HCT116 (cell line): ENCODE results near the gene KLHL34. TPM values are rescaled to one million over a fixed set of nuclear protein-coding genes. Genes with fewer than 3 reads are reported as not detected.

ENCODE experiments used
- ATAC-seq: fragments of 200-7000 bp; cut with Tn5 transposase; 2 replicates; pipeline ENCODE4 v1.9.1; 2020; ENCODE audit warnings: mild to moderate bottlenecking, moderate library complexity
- BruUV-seq: library from RNA; stranded (reverse); fragments of 400-500 nt; replicated peaks from 2 replicates; lab custom pipeline; 2021; lab: Mats Ljungman, UMichigan
- CTCF ChIA-PET: fragments of 300-600 bp; sonication (Branson Sonifier 250); formaldehyde crosslinking; loops from one replicate; lab custom pipeline; 2021; ENCODE audit warnings: antibody characterized with exemption; lab: Charles Lee
- POLR2A ChIA-PET: fragments of 300-600, 350-600 bp; sonication (Branson Sonifier 250); formaldehyde crosslinking; loops from one replicate; lab custom pipeline; 2021; ENCODE audit warnings: antibody characterized with exemption; lab: Charles Lee
- RAD21 ChIA-PET, 2 experiments: fragments of 300-600 bp; sonication (Branson Sonifier 250); formaldehyde crosslinking; loops; one replicate each; lab custom pipeline; 2023; ENCODE audit warnings: low total read pairs in 2 of 2; ENCODE audit not compliant: uncharacterized antibody in 2 of 2, unreplicated experiment in 2 of 2, low non-redundant PET in 1 of 2; lab: Charles Lee
- DNase-seq: peaks from one replicate; pipeline ENCODE4 v3.0.0-alpha.2; 2010; ENCODE audit warnings: low read depth, low spot score
- H2AFZ ChIP-seq: fragments of 200-600 bp; shearing (Covaris generic), sonication (generic); 2 replicates; pipeline ENCODE4 v1.6.1; 2017; ENCODE audit warnings: low read depth, mixed run types, mixed read lengths, antibody characterized with exemption, low read length; ENCODE audit not compliant: poor library complexity, severe bottlenecking
- H3K27ac ChIP-seq: 2 replicates; pipeline ENCODE4 v1.5.1; 2012; ENCODE audit warnings: low read depth, low read length
- H3K27me3 ChIP-seq: fragments of 200-600 bp; sonication (generic); 2 replicates; pipeline ENCODE4 v1.6.1; 2016; ENCODE audit warnings: mixed run types, low read length, mixed read lengths; ENCODE audit not compliant: insufficient read depth
- H3K36me3 ChIP-seq, 2 experiments: fragments of 200-500 bp in 1 of 2; fragments of 200-600 bp in 1 of 2; sonication (Bioruptor generic) in 1 of 2; sonication (generic) in 1 of 2; 2 replicates each; pipeline versions ENCODE4 v1.5.1 to v1.6.1; 2014 to 2016; ENCODE audit warnings: low read length in 2 of 2, inconsistent platforms in 1 of 2, mixed read lengths in 1 of 2, mixed run types in 1 of 2; ENCODE audit not compliant: insufficient read depth in 2 of 2, control insufficient read depth in 1 of 2
- H3K4me1 ChIP-seq, 2 experiments: fragments of 200-600 bp in 1 of 2; sonication (generic) in 1 of 2; 2 replicates each; pipeline versions ENCODE4 v1.5.1 to v1.6.1; 2012 to 2017; ENCODE audit warnings: low read length in 2 of 2, inconsistent platforms in 1 of 2, mild to moderate bottlenecking in 1 of 2, mixed read lengths in 1 of 2, mixed run types in 1 of 2, moderate library complexity in 1 of 2; ENCODE audit not compliant: insufficient read depth in 2 of 2, control insufficient read depth in 1 of 2
- H3K4me2 ChIP-seq: fragments of 200-600 bp; sonication (generic); 2 replicates; pipeline ENCODE4 v1.6.1; 2017; ENCODE audit warnings: mixed run types, low read length, mixed read lengths
- H3K4me3 ChIP-seq, 2 experiments: fragments of 200-600 bp in 1 of 2; sonication (generic) in 1 of 2; replicated peaks in 1 of 2; 2 replicates each; pipeline ENCODE4 v1.5.1; 2011 to 2016; ENCODE audit warnings: low read length in 2 of 2, control low read depth in 1 of 2, low read depth in 1 of 2, mild to moderate bottlenecking in 1 of 2, mixed read lengths in 1 of 2, mixed run types in 1 of 2
- H3K79me2 ChIP-seq: fragments of 200-600 bp; sonication (generic); 2 replicates; pipeline ENCODE4 v1.6.1; 2017; ENCODE audit warnings: mild to moderate bottlenecking, mixed run types, low read length, moderate library complexity, mixed read lengths; ENCODE audit not compliant: insufficient read depth
- H3K9ac ChIP-seq: fragments of 200-600 bp; sonication (generic); 2 replicates; pipeline ENCODE4 v1.6.1; 2016; ENCODE audit warnings: low read length, mixed read lengths
- H3K9me2 ChIP-seq: fragments of 200-600 bp; sonication (generic), shearing (Covaris generic); 2 replicates; pipeline ENCODE4 v1.6.1; 2017; ENCODE audit warnings: mixed run types, mild to moderate bottlenecking, moderate library complexity; ENCODE audit not compliant: insufficient read depth
- H3K9me3 ChIP-seq, 2 experiments: fragments of 200-500 bp in 1 of 2; fragments of 200-600 bp in 1 of 2; sonication (Bioruptor generic) in 1 of 2; sonication (generic) in 1 of 2; 2 replicates each; pipeline ENCODE4 v1.6.1; 2014 to 2017; ENCODE audit warnings: low read length in 2 of 2, mixed read lengths in 2 of 2, inconsistent platforms in 1 of 2, low read depth in 1 of 2, mild to moderate bottlenecking in 1 of 2, mixed run types in 1 of 2, moderate library complexity in 1 of 2; ENCODE audit not compliant: control insufficient read depth in 1 of 2, insufficient read depth in 1 of 2
- H4K20me1 ChIP-seq: fragments of 200-600 bp; sonication (generic), shearing (Covaris generic); 2 replicates; pipeline ENCODE4 v1.6.1; 2017; ENCODE audit warnings: mixed run types, mild to moderate bottlenecking, moderate library complexity; ENCODE audit not compliant: insufficient read depth
- CBX3 ChIP-seq: IDR thresholded peaks from 2 replicates; pipeline ENCODE4 v1.6.1; 2012; ENCODE audit warnings: low read depth
- CEBPB ChIP-seq: IDR thresholded peaks from 2 replicates; pipeline ENCODE4 v1.6.1; 2012; ENCODE audit warnings: low read depth
- CTCF ChIP-seq, 3 experiments: fragments of 200-600 bp in 1 of 3; sonication (generic) in 1 of 3; IDR thresholded peaks in 2 of 3; conservative IDR thresholded peaks in 1 of 3; 2 replicates each; pipeline ENCODE4 v1.5.1; 2012 to 2017; ENCODE audit warnings: low read depth in 2 of 3, low read length in 2 of 3, antibody characterized with exemption in 1 of 3, borderline replicate concordance in 1 of 3, control low read depth in 1 of 3, mild to moderate bottlenecking in 1 of 3, mixed read lengths in 1 of 3, mixed run types in 1 of 3, moderate library complexity in 1 of 3; ENCODE audit not compliant: insufficient read depth in 1 of 3
- MAX ChIP-seq: IDR thresholded peaks from 2 replicates; pipeline ENCODE4 v1.6.1; 2012
- RAD21 ChIP-seq: IDR thresholded peaks from 2 replicates; pipeline ENCODE4 v1.6.1; 2012; ENCODE audit warnings: low read depth, mild to moderate bottlenecking
- TCF7L2 ChIP-seq: IDR thresholded peaks from 2 replicates; pipeline ENCODE4 v1.7.0; 2011; ENCODE audit warnings: borderline replicate concordance, inconsistent platforms; ENCODE audit not compliant: insufficient read depth, insufficient read length; ENCODE audit errors: extremely low read depth
- YY1 ChIP-seq: IDR thresholded peaks from 2 replicates; pipeline ENCODE4 v1.6.1; 2011; ENCODE audit warnings: low read length, low read depth, moderate library complexity, mild to moderate bottlenecking; ENCODE audit not compliant: insufficient replicate concordance; ENCODE audit errors: extremely low read depth
- intact Hi-C: fragments of 100-400 bp; cut with micrococcal nuclease; formaldehyde crosslinking; loops from 2 replicates; pipeline ENCODE4 v1.10.0; 2022
- total RNA-seq: library from RNA; stranded (reverse); gene quantifications from one replicate; pipeline ENCODE4 v1.2.1, GENCODE V29; 2021; ENCODE audit not compliant: unreplicated experiment

KLHL34 gene
- total RNA-seq, 1 experiment from 2014 or later = not detected

- no peak for DNase-seq
- no peak for TF ChIP-seq CEBPB
- TF ChIP-seq RAD21 = no peak
- H3K4me1 ChIP-seq = no peaks in the 10 kb centered on the region
- CTCF ChIA-PET = interaction anchor here (1.0 kb wide), 1 partner anchor 8 kb away, joined by 3 read pairs; no protein-coding TSS in a partner anchor
- intact Hi-C loops = no loop called here
- no peaks in the 10 kb centered on the region for H3K27me3 ChIP-seq
- RAD21 ChIA-PET = no interaction called here
- H3K27ac ChIP-seq = no peak overlapping the region
- H3K4me3 ChIP-seq = no peak overlapping the region
- H2AFZ ChIP-seq = no peak overlapping the region
- POLR2A ChIA-PET = no interaction called here
- BruUV-seq = no TSS peak
- no peak for ATAC-seq
- H4K20me1 ChIP-seq = no peaks in the 10 kb centered on the region
- H3K4me2 ChIP-seq = no peak overlapping the region
- H3K9me2 ChIP-seq = no peaks in the 10 kb centered on the region
- no peaks in the 10 kb centered on the region for H3K36me3 ChIP-seq
- H3K9me3 ChIP-seq = no peaks in the 10 kb centered on the region
- H3K9ac ChIP-seq = no peak overlapping the region
- no peaks in the 10 kb centered on the region for H3K79me2 ChIP-seq
Observed at GRCh38 chrX:21700275-21700674, 42.1 kb upstream of the KLHL34 start.

GRCh38 chrX:21699136-21699535 lies 41.0 kb upstream of the KLHL34 start:
- H3K9me3 ChIP-seq = no peaks in the 10 kb centered on the region
- no peaks in the 10 kb centered on the region for H3K4me1 ChIP-seq
- H3K79me2 ChIP-seq = no peaks in the 10 kb centered on the region
- H2AFZ ChIP-seq = no peak overlapping the region
- H3K27ac ChIP-seq = no peak overlapping the region
- no TSS peak for BruUV-seq
- CTCF ChIA-PET = interaction anchor here (1.0 kb wide), 1 partner anchor 9 kb away, joined by 3 read pairs; no protein-coding TSS in a partner anchor
- H3K4me2 ChIP-seq = no peak overlapping the region
- no peaks in the 10 kb centered on the region for H3K36me3 ChIP-seq
- RAD21 ChIA-PET = no interaction called here
- no peaks in the 10 kb centered on the region for H4K20me1 ChIP-seq
- no peak for DNase-seq
- ATAC-seq = no peak
- H3K4me3 ChIP-seq = no peak overlapping the region
- no peaks in the 10 kb centered on the region for H3K27me3 ChIP-seq
- H3K9me2 ChIP-seq = no peaks in the 10 kb centered on the region
- TF ChIP-seq CEBPB = no peak
- TF ChIP-seq CTCF (IDR thresholded peaks at IDR 0.05 in 2 of 3, conservative IDR thresholded peaks at IDR 0.05 in 1 of 3; ENCODE audit: borderline replicate concordance in 1 of 3, insufficient read depth in 1 of 3, low read depth in 2 of 3, low read length in 2 of 3) = no peak
- no peak for TF ChIP-seq YY1
- TF ChIP-seq MAX = no peak
- no peak for TF ChIP-seq CBX3
- TF ChIP-seq TCF7L2 = no peak
- POLR2A ChIA-PET = no interaction called here
- intact Hi-C loops = no loop called here
- no peak overlapping the region for H3K9ac ChIP-seq
